HG02678 (cell line): ENCODE measurements around the gene RASGEF1C.
"Not testable (repeated sequence)": the region's sequence is repeated elsewhere in the genome, so short reads cannot be mapped to it uniquely, and the experiment has no call there.

Source experiments
- ATAC-seq: cut with Tn5 transposase; IDR thresholded peaks from one replicate; pipeline ENCODE4 v1.9.1; 2021; ENCODE audit warnings: mild to moderate bottlenecking, moderate library complexity; ENCODE audit not compliant: unreplicated experiment

The RASGEF1C gene

DNA sequence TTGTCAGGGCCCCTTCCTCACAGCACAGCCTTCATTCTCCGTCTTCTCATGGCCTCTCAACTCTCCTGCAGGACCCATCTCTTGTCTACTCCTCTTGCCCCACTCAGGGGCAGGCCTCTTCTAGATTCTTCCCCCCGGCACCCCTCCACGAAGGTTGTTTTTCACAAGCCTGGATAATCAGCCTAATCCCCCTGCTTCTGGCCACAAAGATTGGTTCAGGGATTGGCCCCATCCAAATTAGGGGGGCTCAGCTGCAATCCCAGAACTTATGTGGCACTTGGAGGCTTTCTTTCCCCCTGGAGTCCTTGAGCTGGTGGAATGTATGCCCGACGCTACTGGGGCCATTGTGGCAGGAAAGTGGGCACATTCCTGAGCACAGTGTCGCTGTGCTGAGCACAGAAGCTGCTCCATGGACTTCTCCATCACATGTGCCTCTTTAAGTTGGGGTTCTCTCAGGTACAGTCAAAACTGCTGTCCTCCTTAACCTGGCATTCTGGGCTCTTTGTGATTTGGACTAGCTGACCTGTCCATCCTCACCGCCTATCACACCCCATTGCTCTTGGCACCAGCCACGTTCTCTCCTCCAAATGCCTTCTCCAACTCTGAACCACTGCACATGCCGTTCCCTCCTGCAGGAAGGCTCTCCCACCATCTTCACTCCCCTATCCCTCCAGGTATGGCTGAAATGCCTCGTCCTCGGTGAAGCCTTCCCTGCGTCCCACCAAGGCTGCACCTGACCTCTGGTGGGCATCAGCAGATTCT, 70.6 kb downstream of the RASGEF1C start:
- no peak for ATAC-seq

DNA sequence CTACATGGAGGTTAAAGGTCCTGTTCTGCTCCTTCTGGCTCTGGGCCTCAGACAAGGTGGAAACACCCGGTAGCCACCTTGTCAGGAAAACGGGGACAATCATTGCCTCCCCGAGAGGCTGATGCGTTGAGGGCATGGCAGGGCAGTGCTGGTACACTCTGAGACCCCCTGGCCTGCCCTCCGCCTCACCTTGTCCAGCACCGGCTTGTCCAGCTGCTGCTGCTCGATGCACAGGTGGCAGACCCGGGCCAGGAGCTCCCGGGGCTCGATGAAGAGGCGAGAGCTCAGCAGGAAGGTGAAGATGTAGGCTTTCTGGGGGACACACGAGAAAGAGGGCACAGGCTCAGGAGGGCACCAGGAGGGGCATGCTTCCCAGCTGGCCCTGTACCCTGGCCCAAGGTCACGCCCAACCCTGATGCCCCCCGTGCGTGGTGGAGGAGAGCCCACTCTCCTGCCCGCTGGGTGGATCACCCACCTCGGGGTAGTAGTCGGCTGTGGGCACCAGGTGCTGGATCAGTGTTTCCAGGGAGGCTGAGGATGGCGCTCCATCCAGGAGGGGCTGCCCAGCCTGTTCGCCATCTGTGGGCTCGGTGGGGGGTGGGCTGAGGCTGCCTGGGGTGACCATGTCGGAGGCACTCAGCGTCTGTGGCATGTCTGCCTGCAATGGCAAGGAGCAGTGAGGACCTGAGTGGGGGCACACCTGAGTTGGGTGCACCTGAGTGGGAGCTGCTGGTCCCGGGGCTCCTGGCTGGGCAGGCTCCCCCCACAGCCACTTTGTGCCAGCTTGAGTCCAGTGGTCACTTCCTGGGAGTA, 71.4 kb downstream of the RASGEF1C start:
- ATAC-seq = no peak

DNA sequence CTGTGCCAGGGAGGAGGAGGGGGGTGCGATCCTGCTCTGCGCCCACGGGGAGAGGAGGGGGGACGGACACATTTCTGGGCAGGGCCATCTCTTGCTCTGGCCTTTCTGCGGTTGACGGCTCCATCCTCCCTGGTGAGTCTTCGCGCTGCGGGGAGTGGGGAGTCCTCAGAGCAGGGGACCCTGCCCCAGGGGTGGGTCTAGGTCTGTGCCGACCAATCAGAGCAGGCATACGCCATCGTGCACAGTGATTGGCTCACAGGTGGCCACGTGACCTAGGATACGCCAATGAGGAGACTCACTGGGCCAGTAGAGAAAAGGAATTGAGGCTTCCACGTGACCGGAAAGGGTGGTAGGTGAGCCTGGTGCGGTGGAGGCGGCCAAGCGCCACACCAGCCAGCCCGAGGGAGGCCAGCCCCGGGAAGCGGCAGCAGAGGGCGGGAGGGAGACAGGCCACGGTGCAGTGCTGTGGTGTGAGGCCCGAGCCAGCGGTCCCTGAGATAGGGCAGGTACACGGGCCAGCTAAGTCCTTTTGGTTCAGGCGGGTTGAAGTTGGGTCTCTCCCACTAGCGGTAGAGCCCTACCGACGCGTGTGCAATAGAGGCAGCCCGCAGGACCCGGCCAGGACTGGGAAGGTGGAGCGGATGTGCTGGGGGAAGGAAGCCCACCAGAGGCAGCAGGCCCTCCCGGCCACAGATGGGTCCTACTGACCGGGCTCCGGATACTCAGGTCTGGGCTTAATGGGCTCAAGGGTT, 72.2 kb downstream of the RASGEF1C start:
- ATAC-seq = no peak

DNA sequence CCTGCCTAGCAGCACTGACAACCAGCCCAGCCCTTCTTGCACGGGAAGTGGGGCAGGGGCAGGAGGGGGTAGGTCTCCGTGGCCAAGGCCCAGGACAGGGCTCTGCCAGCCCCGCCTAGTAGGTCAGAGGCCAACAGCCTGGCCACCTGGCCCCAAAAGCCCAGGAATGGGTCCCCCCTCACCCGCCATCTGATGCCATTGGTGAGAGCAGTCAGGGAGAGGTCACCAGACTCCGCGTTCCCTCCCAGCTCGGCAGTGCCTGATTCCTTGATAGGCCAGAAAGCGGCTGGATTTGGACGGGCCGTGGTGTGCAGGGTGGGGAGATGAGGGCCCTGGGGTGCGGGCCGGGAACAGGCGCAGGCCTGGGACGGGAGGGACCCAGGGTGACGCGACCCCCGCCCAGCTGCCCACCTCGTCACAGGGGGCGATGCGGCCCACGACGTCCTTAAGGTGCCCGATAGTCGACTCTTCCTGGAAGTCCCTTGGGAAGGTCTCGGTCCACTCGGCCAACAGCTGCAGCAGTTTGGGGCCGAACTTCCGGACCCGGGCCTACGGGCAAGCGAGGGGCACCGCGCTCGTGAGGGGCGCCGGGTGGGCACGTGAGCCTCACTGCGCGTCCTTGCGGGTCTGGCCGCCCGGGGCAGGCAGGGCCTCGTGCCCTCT, 72.9 kb downstream of the RASGEF1C start:
- ATAC-seq = no peak

DNA sequence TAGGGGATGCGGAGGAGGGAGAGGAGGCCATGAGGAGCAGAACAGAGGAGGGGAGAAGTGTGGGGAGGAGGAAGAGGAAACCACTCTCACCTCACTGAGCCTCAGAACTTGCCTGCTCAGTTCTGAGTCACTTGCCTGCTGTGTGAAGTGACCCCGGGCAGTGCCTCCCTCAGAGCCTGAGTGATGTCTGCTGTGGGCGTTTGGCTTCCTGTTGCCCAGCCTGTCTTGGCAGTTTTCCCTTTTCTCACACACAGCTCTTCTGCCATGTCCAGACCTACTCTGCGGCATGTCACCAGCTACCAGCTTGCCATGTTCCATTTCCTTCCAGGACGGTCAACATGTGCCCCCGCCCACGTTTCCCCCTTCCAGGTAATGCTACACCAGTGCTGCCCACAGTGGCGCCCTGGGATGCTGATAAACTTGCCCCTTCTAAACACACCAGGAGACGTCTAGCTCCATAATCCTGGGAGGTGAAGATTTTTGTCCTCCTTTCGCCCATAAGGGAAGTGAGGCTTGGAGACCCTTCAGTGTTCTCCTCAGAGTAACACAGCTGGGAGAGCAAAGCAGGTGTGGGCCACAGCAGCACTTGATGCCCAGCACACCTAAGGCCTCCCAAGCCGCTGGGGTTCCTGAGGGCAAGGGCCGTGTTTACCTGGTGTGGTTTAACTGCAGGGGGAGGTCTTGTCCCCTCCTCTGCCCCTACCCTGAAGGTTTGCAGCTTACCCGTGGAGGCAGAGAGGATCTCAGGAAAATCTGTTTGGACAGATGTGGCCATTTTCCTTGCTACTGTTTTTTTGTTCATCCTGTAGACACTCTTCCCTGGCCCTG, 73.7 kb downstream of the RASGEF1C start:
- no peak for ATAC-seq

DNA sequence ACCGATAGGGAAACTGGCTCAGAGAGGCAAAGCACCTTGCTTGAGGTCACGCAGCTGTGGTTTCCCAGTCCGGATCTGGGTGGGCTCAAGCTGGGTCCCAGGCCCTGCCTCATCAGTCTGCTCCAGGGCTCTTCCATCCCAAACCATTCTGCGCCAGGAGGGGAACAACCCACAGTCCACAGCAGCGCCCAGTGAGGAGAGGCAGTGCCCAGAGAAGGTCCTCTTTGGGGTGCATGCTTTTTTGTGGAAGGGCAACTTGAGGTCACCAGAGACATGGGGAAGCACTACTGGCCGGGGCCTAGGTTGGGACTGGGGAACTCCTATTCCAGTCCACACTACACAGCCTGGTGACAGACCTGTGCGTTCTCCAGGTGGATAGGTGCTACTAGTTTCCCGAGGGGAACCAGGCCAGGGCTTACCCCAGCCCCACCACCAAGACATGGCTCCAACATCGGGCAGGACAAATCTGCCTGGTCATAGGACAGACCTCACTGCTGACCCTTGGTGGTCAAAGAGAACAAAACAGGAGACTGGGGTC, 75.0 kb downstream of the RASGEF1C start:
- no peak for ATAC-seq

DNA sequence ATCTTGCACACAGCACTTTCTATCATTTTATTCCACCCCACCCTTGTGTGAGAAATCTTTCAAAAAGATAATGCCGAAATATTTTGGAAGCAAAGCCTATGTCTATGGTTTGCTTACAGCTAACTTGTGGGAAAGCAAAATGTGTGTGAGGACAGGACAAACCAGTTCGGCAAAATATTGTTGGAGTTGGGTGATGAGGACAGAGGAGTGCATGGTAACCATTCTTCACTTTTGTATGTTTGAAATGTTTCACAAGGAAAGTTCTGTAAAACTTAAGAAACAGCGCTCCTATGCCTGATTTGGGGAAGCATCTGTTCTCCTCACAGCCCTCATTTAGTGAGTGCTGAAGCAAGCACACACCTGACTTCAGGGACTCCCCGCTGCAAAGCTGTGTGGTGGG, 75.5 kb downstream of the RASGEF1C start:
- no peak for ATAC-seq

DNA sequence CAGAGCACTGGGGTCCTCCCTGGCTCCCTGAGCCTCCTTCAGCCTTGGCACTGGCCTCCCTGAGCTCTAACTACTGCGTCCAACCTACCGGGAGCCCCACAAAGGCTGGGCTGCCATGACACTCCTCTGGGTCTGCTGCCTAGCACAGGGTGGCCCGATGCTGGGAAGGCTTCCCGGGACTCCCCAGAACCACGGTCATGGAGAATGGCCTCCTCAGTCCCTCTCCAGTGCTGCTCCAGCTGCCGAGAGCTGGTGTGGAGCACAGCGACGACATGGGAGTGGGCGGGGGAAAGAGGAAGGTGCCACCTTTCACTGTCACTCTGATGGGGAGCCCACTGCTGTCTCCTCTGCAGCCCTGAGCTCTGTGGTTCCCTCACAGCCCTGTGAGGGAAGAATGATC, 76.0 kb downstream of the RASGEF1C start:
- no peak for ATAC-seq

DNA sequence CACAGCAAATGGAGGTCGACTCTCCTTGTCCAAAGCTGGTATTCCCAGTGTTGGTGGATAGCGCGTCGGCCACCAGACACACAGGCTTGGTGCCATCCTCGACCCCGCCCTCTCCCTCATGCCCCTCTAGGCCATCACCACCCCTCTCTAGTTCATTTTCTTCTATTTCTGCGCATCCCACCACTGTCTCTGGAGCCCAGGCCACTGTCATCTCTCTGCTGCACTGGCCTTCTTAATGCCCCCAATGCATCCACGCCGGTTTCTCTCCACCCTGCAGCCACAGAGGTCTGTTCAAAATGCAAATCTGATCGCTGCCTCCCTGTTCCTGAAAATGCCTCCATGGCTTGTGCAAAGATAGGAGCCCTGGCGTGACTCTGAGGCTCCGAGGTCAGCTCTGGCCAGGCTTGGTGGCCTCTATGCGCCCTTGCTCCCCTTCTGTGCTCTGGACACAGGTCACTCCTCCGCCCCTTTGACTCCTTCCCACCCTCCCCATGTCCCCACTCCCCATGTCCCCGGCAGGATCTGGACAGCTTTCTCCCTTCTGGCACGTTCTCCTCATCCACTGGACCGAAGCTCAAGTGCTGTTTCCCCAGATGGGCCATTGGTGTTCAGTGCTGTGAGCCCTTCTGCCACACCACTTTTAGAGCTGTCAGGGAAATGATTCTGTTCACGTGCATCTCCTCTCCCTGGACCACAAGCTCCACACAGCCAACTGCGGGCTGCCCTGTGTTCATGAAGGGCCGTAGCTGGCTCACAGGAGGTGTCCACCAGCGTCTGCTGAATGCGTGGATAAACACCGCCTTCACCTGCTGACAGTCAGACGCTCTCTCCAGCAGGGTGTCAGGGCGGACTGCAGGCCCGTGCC, 77.9 kb downstream of the RASGEF1C start:
- no peak for ATAC-seq

DNA sequence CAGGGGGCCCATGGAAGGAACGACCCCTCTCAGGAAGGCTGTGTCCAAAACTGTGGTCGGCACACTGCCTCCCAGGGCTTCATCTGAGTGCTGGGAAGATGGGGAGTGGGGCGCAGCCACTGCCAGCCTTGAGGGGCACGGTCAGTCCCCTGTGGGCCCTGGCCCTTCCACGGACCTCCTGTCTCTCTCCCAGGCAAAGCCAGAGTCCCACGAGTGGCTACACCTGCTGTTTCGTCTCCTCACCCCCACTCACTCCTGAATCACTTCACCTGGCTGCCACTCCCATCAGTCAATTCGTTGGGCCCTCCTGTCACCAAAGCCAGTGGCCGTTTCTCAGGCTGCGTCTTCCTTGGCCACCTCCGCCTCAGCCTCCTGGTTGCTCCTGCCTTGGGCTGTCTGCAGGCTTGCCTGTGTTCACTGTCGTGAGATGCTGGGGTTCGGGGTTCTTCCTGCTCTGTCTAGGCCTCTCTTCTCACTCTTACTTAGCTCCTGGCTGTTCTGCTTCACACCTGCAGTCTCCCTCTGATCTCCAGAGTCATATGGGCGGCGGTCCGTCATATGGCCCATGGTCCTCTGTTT, 78.6 kb downstream of the RASGEF1C start:
- no peak for ATAC-seq

DNA sequence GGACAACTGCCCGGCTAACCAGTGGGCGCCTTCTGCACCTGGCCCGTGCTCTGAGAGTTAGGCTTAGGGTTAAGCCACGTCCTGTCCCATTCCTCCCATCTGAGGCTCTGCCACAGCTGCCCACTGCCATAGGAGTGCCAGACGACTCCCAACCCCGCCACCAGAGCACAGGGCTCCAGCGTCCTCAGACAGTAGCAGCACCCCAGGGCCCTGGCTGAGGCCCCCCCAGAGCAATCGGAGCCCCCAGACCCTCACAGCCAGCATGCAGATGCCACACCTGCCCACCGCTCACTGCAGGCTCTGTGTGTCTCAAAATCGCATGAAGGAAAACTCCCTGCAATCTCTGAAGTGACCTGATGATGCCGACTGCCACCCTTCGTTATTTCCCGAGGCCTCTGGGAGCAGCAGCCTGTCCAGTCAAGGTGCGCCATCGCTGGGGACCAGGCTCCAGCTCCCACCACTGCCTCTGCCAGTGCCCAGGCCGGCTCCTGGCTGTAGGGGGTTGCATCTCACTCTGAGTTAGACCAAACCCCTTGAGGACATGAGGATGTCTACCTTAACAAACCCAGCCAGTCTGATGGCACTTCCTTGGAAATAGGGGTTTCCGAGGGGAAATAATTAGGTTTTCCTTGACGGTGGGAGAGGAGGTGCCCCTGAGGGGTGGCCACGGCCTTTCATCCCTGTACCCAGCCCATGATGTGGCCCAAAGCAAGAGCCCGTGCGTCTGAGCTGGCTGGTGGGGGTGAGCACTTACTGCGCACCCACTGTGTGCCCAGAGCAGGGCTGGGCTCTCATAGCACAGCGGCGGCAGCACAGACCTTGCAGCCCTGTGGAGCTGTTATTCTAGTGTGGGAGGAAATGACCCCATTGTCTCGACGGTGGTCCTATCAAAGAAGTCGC, 79.5 kb downstream of the RASGEF1C start:
- ATAC-seq = no peak

DNA sequence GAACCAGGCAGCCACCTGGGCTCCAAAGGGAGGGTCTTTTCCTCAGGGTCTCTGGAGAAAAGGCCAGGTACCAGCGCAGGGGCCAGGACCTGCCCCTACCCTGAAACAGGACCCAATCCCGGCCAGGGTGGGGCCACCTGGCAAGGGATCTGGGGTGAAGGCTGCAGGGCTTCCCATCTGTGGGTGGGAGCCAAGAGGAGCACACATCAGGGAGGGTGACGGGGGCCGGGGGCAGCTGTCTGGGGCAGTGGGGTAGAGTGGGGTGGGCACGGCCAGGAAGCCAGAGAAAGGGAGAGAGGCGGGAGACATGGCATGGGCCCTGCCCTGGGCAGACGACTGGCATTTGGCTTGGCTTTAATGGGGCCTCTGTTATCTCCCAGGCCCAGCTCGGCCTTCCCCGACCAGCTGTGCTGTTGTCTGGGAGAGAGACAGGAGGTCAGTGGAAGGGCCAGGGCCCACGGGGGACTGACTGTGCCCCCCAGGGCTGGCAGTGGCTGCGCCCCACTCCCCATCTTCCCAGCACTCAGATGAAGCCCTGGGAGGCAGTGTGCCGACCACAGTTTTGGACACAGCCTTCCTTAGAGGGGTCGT, 80.2 kb downstream of the RASGEF1C start:
- no peak for ATAC-seq

DNA sequence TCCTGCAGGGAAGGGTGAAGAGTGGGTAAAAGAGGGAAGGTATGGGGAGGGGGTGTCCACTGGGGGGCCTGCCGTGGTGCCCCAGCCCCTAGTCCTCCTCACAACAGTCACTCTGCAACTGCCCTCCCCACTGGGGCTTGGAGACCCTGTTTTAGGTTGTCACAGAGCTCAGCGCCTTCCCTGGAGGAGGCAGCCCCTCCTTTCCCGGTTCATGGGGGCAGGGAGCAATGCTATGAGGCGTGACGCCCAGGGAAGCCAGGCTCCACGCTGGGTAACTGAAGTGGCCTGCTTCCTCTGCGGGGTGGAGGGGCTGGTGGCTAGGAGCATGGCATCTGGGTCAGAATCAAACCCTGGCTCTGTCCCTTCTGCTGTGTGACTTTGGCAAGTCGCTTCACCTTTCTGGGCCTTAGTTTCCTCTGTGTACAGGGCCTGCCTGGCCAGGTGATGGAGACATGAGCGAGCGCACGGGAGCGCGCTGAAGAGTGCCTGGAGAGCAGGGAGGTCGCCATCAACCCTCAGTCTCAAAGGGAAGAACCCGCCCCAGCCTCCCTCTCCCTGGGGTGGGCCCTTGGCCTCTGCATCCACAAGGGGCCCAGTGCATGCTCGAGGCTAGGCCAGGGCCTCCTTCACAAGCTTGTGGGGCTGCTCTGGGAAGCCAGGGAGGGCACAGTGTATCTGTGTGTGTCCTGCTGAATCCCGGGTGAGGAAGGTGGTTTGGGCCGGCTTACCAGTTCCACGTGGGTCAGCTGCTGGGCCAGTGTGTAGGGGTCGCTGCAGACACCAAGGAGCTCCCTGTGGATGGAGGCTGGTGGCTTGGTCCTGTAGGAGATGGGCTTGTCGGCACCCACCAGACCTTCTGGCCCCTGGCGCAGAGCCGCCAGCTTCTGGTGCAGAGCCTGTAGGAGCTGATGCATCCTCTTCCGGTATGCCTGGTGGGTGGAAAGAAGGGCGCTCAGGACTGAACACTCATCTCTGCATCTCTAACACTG, 81.0 kb downstream of the RASGEF1C start:
- ATAC-seq = no peak

DNA sequence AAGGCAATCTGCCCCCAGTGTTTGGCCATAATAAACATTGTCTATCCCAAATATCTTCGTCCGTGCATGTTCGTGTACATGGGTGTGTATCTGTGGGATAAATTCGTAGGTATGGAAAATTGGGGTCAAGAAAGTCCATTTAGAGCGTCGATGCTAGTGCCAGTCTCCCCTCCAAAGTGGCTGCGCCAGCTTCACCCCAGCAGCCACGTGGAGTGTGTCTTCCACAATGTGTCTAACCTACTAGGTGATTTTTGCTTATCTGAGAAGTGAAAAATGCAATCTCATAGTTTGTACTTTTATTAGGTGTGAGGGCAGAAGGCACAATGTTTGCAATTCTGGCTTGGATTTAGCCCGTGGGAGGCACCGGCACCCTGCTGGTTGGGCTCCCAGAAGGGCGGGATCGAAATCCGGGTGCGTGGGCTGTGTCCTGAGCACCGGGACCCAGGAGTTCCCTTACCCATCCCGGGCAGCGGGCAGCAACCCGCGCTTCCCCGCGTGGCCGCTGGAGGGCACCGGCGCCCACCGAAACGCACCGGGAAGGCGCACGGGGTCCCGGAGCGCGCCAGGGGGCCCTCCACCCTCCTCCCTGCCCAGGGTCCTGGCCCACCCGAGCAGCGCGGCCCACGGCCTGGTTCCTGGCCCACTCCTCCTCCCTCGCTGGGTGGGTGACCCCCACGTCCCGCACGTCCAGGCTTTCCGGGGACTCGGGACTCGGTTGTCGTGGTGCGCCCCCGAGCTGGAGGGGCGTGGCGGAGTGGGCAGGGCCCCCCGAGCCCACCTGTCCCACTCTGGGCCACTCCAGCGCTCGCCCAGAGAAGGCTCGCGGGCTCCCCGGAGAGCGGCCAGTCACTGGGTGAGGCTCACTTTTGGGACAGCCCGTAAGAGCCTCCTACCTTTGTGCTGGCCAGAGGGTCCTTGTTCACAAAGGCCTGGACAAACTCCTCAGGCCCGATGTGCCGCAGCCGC, 82.0 kb downstream of the RASGEF1C start:
- ATAC-seq = no peak

DNA sequence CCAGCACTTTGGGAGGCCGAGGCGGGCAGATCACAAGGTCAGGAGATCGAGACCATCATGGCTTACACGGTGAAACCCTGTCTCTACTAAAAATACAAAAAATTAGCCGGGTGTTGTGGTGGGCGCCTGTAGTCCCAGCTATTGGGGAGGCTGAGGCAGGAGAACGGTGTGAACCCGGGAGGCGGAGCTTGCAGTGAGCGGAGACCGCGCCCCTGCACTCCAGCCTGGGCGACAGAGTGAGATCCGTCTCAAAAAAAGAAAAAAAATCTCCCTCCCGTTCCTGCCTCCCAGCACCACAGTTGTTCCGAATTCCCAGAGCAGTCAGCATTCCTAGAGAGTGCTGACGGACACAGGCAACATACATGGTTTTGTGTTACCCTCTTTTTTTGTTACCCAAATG, 82.9 kb downstream of the RASGEF1C start:
- ATAC-seq = not testable (repeated sequence)
